H1 (cell line): ENCODE results near the gene PGAM4. TPM values are rescaled to one million over a fixed set of nuclear protein-coding genes. Genes with fewer than 3 reads are reported as not detected.

Experiments used
- CTCF ChIA-PET: fragments of 300-600 bp; sonication (Branson Sonifier 250); formaldehyde crosslinking; loops from one replicate; lab custom pipeline; 2021; ENCODE audit not compliant: partially characterized antibody; lab: Charles Lee
- POLR2A ChIA-PET: fragments of 300-600 bp; sonication (Branson Sonifier 250); formaldehyde crosslinking; loops from one replicate; lab custom pipeline; 2021; ENCODE audit warnings: inconsistent platforms; ENCODE audit not compliant: partially characterized antibody; lab: Charles Lee
- DNase-seq, 2 experiments: peaks; one replicate each; pipeline versions ENCODE4 v3.0.0 to v3.0.0-alpha.2; 2010 to 2022; ENCODE audit warnings: low spot score in 2 of 2, low read depth in 1 of 2, mixed read lengths in 1 of 2
- FAIRE-seq: peaks from 2 replicates; lab custom pipeline; 2011; peaks lifted over from hg19 to GRCh38; lab: Jason Lieb, UNC
- H2AFZ ChIP-seq: 2 replicates; pipeline ENCODE4 v1.8.1; 2012; ENCODE audit warnings: low read length, inconsistent platforms
- H2AK5ac ChIP-seq: 2 replicates; pipeline ENCODE4 v1.6.1; 2013; ENCODE audit warnings: low read depth, low read length
- H2BK120ac ChIP-seq: replicated peaks from 2 replicates; pipeline ENCODE3; 2013; ENCODE audit warnings: low read depth, low read length, inconsistent platforms
- H2BK12ac ChIP-seq: 2 replicates; pipeline ENCODE4 v1.6.1; 2013; ENCODE audit warnings: low read depth, low read length
- H2BK15ac ChIP-seq: 2 replicates; pipeline ENCODE4 v1.6.1; 2013; ENCODE audit warnings: low read length
- H2BK20ac ChIP-seq: 2 replicates; pipeline ENCODE4 v1.6.1; 2013; ENCODE audit warnings: low read length
- H2BK5ac ChIP-seq: 2 replicates; pipeline ENCODE4 v1.6.1; 2013; ENCODE audit warnings: low read depth, low read length
- H3K14ac ChIP-seq: 2 replicates; pipeline ENCODE4 v1.6.1; 2013; ENCODE audit warnings: inconsistent platforms; ENCODE audit not compliant: insufficient read length
- H3K18ac ChIP-seq: 2 replicates; pipeline ENCODE4 v1.6.1; 2013; ENCODE audit warnings: low read length; ENCODE audit errors: extremely low read depth
- H3K23ac ChIP-seq: 2 replicates; pipeline ENCODE4 v1.6.1; 2013; ENCODE audit warnings: inconsistent platforms; ENCODE audit not compliant: insufficient read length
- H3K23me2 ChIP-seq: 2 replicates; pipeline ENCODE4 v1.6.1; 2013; ENCODE audit warnings: low read depth, low read length
- H3K27ac ChIP-seq: 2 replicates; pipeline ENCODE4 v1.6.1; 2011; ENCODE audit warnings: low read depth, low read length, inconsistent platforms
- H3K27me3 ChIP-seq, 4 experiments: replicated peaks in 1 of 4; 1 replicate in 1 of 4; 2 replicates in 3 of 4; pipeline versions ENCODE4 v1.6.1 to v1.8.1; 2011 to 2013; ENCODE audit warnings: low read length in 3 of 4, mild to moderate bottlenecking in 3 of 4, inconsistent platforms in 2 of 4, mixed read lengths in 2 of 4, moderate library complexity in 1 of 4; ENCODE audit not compliant: control insufficient read depth in 3 of 4, insufficient read depth in 3 of 4; ENCODE audit errors: extremely low read depth in 1 of 4
- H3K36me3 ChIP-seq, 4 experiments: 2 replicates each; pipeline versions ENCODE4 v1.6.1 to v1.8.1; 2011 to 2013; ENCODE audit warnings: mild to moderate bottlenecking in 4 of 4, low read length in 3 of 4, moderate library complexity in 2 of 4, control low read depth in 1 of 4, inconsistent platforms in 1 of 4; ENCODE audit not compliant: insufficient read depth in 4 of 4, control insufficient read depth in 2 of 4
- H3K4ac ChIP-seq: replicated peaks from 2 replicates; pipeline ENCODE3; 2013; ENCODE audit warnings: low read length, low read depth, mixed read lengths, inconsistent platforms; ENCODE audit not compliant: insufficient read length
- H3K4me1 ChIP-seq, 4 experiments: replicated peaks in 1 of 4; 1 replicate in 1 of 4; 2 replicates in 3 of 4; pipeline versions ENCODE4 v1.6.1 to v1.8.1; 2011 to 2013; ENCODE audit warnings: low read length in 3 of 4, inconsistent platforms in 2 of 4, mixed read lengths in 1 of 4; ENCODE audit not compliant: insufficient read depth in 4 of 4, control insufficient read depth in 3 of 4
- H3K4me2 ChIP-seq, 2 experiments: 2 replicates each; pipeline versions ENCODE4 v1.6.1 to v1.8.1; 2011 to 2013; ENCODE audit warnings: low read depth in 2 of 2, low read length in 2 of 2, control low read depth in 1 of 2, inconsistent platforms in 1 of 2, mild to moderate bottlenecking in 1 of 2; ENCODE audit not compliant: insufficient read depth in 1 of 2
- H3K4me3 ChIP-seq, 4 experiments: fragments of 200-600, 300-600 bp in 1 of 4; sonication (generic), shearing (Covaris generic), sonication (Bioruptor Twin) in 1 of 4; 2 replicates each; pipeline versions ENCODE4 v1.5.1 to v1.8.1; 2011 to 2016; ENCODE audit warnings: low read length in 4 of 4, low read depth in 3 of 4, control low read depth in 2 of 4, inconsistent platforms in 2 of 4, mild to moderate bottlenecking in 2 of 4, mixed read lengths in 1 of 4, moderate library complexity in 1 of 4; ENCODE audit not compliant: insufficient read depth in 2 of 4; ENCODE audit errors: extremely low read depth in 1 of 4
- H3K56ac ChIP-seq: replicated peaks from 2 replicates; pipeline ENCODE3; 2013; ENCODE audit warnings: low read depth, mild to moderate bottlenecking, mixed read lengths, low read length, inconsistent platforms; ENCODE audit not compliant: insufficient read length
- H3K79me1 ChIP-seq: 2 replicates; pipeline ENCODE4 v1.6.1; 2013; ENCODE audit warnings: low read depth, low read length, control low read depth
- H3K79me2 ChIP-seq, 2 experiments: 2 replicates each; pipeline versions ENCODE4 v1.6.1 to v1.8.1; 2012 to 2013; ENCODE audit warnings: low read length in 2 of 2, mild to moderate bottlenecking in 2 of 2, inconsistent platforms in 1 of 2; ENCODE audit not compliant: insufficient read depth in 2 of 2, control insufficient read depth in 1 of 2
- H3K9ac ChIP-seq, 4 experiments: replicated peaks in 1 of 4; 1 replicate in 1 of 4; 2 replicates in 3 of 4; pipeline versions ENCODE4 v1.6.1 to v1.8.1; 2011 to 2013; ENCODE audit warnings: low read depth in 3 of 4, low read length in 3 of 4, control low read depth in 2 of 4, mild to moderate bottlenecking in 2 of 4, moderate library complexity in 2 of 4, inconsistent platforms in 1 of 4; ENCODE audit errors: extremely low read depth in 1 of 4
- H3K9me3 ChIP-seq, 2 experiments: 2 replicates each; pipeline versions ENCODE4 v1.6.1 to v1.8.1; 2012 to 2013; ENCODE audit warnings: mild to moderate bottlenecking in 2 of 2, moderate library complexity in 2 of 2, control low read depth in 1 of 2, inconsistent platforms in 1 of 2, low read depth in 1 of 2, low read length in 1 of 2, mixed read lengths in 1 of 2; ENCODE audit not compliant: insufficient read depth in 2 of 2
- H4K20me1 ChIP-seq, 2 experiments: replicated peaks in 1 of 2; 2 replicates each; pipeline versions ENCODE3 to v1.8.1; 2011 to 2013; ENCODE audit warnings: inconsistent platforms in 2 of 2, low read length in 2 of 2, mild to moderate bottlenecking in 1 of 2; ENCODE audit not compliant: insufficient read depth in 2 of 2, control insufficient read depth in 1 of 2
- H4K5ac ChIP-seq: 2 replicates; pipeline ENCODE4 v1.6.1; 2013; ENCODE audit warnings: low read length, low read depth, mixed read lengths, inconsistent platforms; ENCODE audit not compliant: insufficient read length
- H4K8ac ChIP-seq: 2 replicates; pipeline ENCODE4 v1.8.0; 2013; ENCODE audit warnings: mild to moderate bottlenecking, moderate library complexity, low read length, inconsistent platforms; ENCODE audit not compliant: insufficient read depth; ENCODE audit errors: extremely low read depth
- H4K91ac ChIP-seq: replicated peaks from 2 replicates; pipeline ENCODE3; 2013; ENCODE audit warnings: low read length, mixed read lengths, inconsistent platforms; ENCODE audit not compliant: insufficient read length
- ATF3 ChIP-seq: IDR thresholded peaks from 2 replicates; pipeline ENCODE4 v1.6.1; 2011; ENCODE audit warnings: low read depth, mild to moderate bottlenecking, low read length; ENCODE audit not compliant: insufficient read depth
- E2F6 ChIP-seq: IDR thresholded peaks from 2 replicates; pipeline ENCODE4 v1.6.1; 2012; ENCODE audit warnings: inconsistent platforms
- SAP30 ChIP-seq: fragments of 300-600 bp; sonication (generic); IDR thresholded peaks from 2 replicates; pipeline ENCODE4 v1.7.1; 2012; ENCODE audit warnings: low read length, moderate library complexity, mild to moderate bottlenecking, inconsistent platforms; ENCODE audit not compliant: insufficient read depth, insufficient replicate concordance
- TAF1 ChIP-seq: IDR thresholded peaks from 2 replicates; pipeline ENCODE4 v1.6.1; 2011; ENCODE audit warnings: mild to moderate bottlenecking, low read depth, low read length
- TEAD4 ChIP-seq: IDR thresholded peaks from 2 replicates; pipeline ENCODE4 v1.6.1; 2012; ENCODE audit warnings: low read depth, low read length, inconsistent platforms, mixed read lengths
- ZNF274 ChIP-seq: IDR thresholded peaks from 2 replicates; pipeline ENCODE4 v1.7.0; 2012; ENCODE audit warnings: low read length, borderline replicate concordance; ENCODE audit errors: extremely low read depth
- WGBS, 2 experiments: shearing (Covaris generic) in 1 of 2; methylation state at CpG; one replicate each; pipeline versions ENCODE4 v1.1.6 to v1.1.7; 2013 to 2015; ENCODE audit warnings: low lambda C conversion rate in 2 of 2, mixed read lengths in 2 of 2, inconsistent platforms in 1 of 2, low coverage in 1 of 2, missing lambda C conversion rate in 1 of 2; ENCODE audit not compliant: insufficient replicate concordance in 2 of 2, insufficient coverage in 1 of 2, insufficient read length in 1 of 2; ENCODE audit errors: extremely low coverage in 1 of 2, missing lambda C conversion rate in 1 of 2; 5-methylcytosine and 5-hydroxymethylcytosine counted together
- polyA plus RNA-seq, 7 experiments: library from polyadenylated mRNA; depleted of rRNA in 3 of 7; stranded (reverse) in 5 of 7; unstranded in 2 of 7; fragments of >200 nt in 5 of 7; fragments of 200-250 nt in 2 of 7; gene quantifications; 1 replicate in 5 of 7; 2 replicates in 1 of 7; 4 replicates in 1 of 7; pipeline versions ENCODE4 v1.2.1 to v1.2.3, GENCODE V29; 2011 to 2013; ENCODE audit warnings: missing spikeins in 2 of 7, mixed read lengths in 2 of 7
- total RNA-seq: library from RNA; stranded (reverse); fragmentation: NEBNext Ultra II Directional; extraction: Animal tissue kit (Norgen Biotek cat#: 25700); gene quantifications from 2 replicates; pipeline ENCODE4 v1.2.1, GENCODE V29; 2021

The PGAM4 gene
- total and polyA plus RNA-seq, 2 of the 8 experiments (the other 6 are each of a cell fraction or from before 2014, with no cell fraction given): 0.54 to 0.56 TPM

- Histone ChIP-seq H2BK12ac (no peak overlapping the region), H3K18ac (no peak overlapping the region), H3K4me1 (no peaks in the 10 kb centered on the region), H3K27me3 (no peaks in the 10 kb centered on the region), H4K20me1 (no peaks in the 10 kb centered on the region), H3K79me2 (no peaks in the 10 kb centered on the region), H4K5ac (no peak overlapping the region), H3K14ac (no peak overlapping the region), H3K27ac (no peak overlapping the region), H4K91ac (no peak overlapping the region), H3K4me2 (no peak overlapping the region), H2BK120ac (no peak overlapping the region), H3K56ac (no peak overlapping the region), H3K79me1 (no peaks in the 10 kb centered on the region), H2BK5ac (no peak overlapping the region), H3K4ac (no peak overlapping the region), H2AFZ (no peak overlapping the region), H4K8ac (no peak overlapping the region), H2BK15ac (no peak overlapping the region), H3K4me3 (no peak overlapping the region), H3K9ac (no peak overlapping the region), H3K9me3 (no peaks in the 10 kb centered on the region), H3K23me2 (no peaks in the 10 kb centered on the region; the same call in 1 of the 2 replicates), H2AK5ac (no peak overlapping the region), H2BK20ac (no peak overlapping the region), H3K36me3 (no peaks in the 10 kb centered on the region), H3K23ac (no peak overlapping the region)
- ChIA-PET POLR2A (no interaction called here), CTCF (interaction anchor here (0.6 kb wide), 1 partner anchor 292 kb away, joined by 3 read pairs; no protein-coding TSS in a partner anchor)
- TF ChIP-seq ATF3 (no peak), TEAD4 (no peak), SAP30 (no peak), TAF1 (no peak), ZNF274 (no peak), E2F6 (no peak)
- no peak for FAIRE-seq
- DNase-seq: no peak
- 100% methylated on average over 1 of the region's 1 CpG; no CpG with 5 or more reads in 1 of the 2 experiments for WGBS, 2 experiments
Observed at GRCh38 chrX:77967631-77968030, 1.8 kb downstream of the PGAM4 start.
